Upper lobe of left lung (tissue), 4 donors: ENCODE data around the gene ISCA2.

Source experiments
- POLR2A ChIP-seq, 4 donors: fragments of 450-650 bp; IDR thresholded peaks; one replicate each; pipeline ENCODE4 v1.5.1; 2016 to 2017; ENCODE audit warnings: antibody characterized with exemption in 4 of 4, mild to moderate bottlenecking in 2 of 4
- TF ChIP-seq, protein P1 (sequence below), 6 experiments: fragments of 450-650 bp in 4 of 6; fragments of 200-600 bp in 2 of 6; sonication (generic) in 2 of 6; IDR thresholded peaks; one replicate each; pipeline ENCODE4 v1.5.1; 2016 to 2019; ENCODE audit warnings: antibody characterized with exemption in 6 of 6

DNA sequence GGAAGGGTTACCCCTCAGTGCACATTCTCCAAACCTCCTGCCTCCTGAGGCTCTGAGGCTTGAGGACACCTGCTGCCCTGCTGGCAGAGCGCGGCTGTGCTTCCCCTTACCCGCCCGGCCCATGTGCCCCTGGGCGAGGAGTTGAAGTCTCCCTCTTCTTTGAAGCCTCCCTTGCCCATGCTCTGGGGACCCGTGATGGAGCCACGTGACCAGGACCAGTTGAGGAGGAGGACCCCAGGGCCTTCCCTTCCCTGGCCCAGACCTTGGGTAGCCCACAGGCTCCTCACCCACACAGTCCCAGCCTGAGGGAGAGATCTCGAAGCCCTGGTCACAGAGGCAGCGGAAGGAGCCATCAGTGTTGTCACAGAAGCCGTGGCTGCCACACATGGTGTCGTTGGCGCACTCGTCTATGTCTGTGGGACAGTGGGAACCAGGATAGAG is 12.9 kb downstream of the ISCA2 start:
- no peak for TF ChIP-seq POLR2A (IDR thresholded peaks at IDR 0.05)
- TF ChIP-seq, protein P1, sequence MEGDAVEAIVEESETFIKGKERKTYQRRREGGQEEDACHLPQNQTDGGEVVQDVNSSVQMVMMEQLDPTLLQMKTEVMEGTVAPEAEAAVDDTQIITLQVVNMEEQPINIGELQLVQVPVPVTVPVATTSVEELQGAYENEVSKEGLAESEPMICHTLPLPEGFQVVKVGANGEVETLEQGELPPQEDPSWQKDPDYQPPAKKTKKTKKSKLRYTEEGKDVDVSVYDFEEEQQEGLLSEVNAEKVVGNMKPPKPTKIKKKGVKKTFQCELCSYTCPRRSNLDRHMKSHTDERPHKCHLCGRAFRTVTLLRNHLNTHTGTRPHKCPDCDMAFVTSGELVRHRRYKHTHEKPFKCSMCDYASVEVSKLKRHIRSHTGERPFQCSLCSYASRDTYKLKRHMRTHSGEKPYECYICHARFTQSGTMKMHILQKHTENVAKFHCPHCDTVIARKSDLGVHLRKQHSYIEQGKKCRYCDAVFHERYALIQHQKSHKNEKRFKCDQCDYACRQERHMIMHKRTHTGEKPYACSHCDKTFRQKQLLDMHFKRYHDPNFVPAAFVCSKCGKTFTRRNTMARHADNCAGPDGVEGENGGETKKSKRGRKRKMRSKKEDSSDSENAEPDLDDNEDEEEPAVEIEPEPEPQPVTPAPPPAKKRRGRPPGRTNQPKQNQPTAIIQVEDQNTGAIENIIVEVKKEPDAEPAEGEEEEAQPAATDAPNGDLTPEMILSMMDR (IDR thresholded peaks at IDR 0.05), result no peak
